ENCODE results near the gene TRIP11.
A peak's percentile ranks its signal among the peaks of the same experiment; 100 is the strongest.
"Not testable (repeated sequence)": the region's sequence is repeated elsewhere in the genome, so short reads cannot be mapped to it uniquely, and the experiment has no call there.

TRIP11 gene

DNA sequence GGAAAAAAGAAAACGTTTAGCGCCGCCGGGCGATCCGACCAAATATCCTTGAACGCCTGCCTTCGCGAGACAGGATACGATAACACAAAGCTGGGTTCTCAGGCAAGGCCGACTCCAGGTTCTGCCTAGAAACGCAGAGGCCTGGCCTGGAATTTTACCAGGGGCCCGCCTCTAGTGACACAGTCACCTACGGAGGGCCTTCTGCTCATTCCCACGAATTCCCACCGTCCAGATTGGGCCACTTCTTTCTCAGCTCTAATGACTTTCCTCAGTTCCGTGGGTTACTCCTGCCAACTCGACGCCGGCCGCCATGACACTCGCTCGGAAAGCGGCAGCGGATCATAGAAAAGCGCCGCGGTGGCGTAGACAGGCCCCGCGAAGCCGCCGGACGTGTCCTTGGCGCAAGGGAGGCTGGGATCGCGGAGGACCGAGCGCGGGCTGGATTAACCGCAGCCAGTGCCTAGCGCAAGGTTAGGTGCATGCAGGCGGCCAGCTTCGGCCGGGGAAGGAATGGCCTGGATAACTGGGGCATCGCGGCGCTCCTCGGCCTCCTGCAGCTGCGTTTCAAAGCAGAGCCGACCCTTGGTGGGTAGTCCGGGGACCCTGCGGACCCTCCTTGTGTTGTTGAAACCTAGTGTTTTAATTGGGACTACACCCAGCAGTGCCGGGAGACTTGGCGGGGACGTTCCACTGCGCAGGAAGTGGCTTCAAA, at the start of gene TRIP11:
Gene TRIP11, minus strand, starts transcription at position 341 of the 712 bp plus-strand sequence. CDS start 374 bp downstream, outside the sequence.
- DNase-seq = peak; percentile 89

DNA sequence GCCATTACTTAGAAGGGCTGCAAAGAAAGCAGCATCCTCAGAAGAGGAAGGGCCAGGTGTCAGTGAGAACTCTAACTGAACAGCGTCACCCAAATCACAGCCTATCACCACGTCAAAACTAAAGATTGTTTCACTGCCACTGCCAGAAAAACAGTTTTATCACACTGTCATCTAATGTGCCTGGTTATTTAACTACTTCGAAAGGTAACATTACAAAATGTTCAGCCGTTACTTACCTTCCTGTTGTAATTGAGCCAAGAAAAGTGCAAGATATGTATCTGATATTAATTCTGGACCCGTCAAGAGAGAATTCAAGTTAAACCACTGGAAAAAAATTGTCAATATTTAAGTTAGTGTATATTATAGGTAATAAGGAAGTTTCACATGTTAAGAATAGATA, 48.6 kb upstream of the TRIP11 start:
- DNase-seq = no peak

DNA sequence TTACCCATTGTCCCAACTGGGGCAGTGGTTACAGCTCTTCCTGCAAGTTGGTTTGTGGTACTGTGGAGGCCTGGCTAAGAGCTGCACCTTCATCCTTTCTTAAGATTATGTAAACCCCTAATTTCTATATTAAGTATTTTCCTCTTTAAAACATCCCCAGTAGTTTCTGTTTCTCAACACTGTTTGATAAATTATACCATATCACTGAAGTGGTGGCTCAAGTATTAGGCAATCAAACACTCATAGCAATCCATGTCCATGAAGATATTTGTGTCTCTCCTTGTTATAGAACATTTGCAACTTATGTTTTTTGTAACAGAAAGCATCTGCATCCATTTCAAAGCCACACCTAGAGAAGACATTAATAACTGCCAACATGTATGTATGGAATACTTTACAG, 34.7 kb upstream of the TRIP11 start:
- DNase-seq = no peak

DNA sequence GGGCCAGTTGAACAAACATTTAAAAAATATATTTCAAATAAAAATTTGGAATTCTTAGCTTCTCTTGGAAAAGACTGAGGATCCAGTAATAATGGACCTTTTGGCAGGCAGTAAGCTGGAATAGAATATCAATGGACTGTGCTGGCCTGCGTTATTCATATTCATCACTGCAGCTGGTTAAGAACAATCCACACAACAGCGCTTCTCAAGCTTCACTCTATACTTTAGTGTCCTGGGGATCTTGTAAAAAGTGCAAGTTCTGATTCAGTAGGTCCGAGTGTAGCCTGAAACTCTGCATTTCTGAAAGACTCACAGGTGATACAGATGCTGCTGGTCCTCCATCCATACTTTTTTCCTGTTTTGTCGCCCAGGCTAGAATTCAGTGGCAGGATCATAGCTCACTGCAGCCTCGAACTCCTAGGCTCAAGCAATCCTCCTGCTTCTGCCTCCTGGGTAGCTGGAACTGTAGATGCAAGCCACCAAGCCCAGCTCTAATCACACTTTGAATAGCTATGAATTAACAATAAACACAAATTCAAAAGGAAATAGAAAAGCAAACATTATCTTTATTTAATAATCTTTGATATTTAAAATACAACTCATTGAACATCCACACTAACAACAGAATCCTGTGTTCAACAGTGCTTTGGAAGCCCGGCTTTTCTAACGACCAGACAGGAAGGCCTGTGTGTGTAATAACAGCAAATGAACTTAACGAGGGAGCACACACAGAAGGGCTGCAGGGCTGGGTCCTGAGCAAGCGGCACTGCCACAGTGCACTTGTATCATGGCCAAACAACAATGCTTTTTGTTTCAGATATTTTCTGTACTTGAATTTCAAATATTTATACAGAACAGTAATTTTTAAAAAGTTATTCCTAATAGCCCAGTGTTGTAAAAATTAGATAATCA, 18.4 kb upstream of the TRIP11 start:
- DNase-seq = no peak

DNA sequence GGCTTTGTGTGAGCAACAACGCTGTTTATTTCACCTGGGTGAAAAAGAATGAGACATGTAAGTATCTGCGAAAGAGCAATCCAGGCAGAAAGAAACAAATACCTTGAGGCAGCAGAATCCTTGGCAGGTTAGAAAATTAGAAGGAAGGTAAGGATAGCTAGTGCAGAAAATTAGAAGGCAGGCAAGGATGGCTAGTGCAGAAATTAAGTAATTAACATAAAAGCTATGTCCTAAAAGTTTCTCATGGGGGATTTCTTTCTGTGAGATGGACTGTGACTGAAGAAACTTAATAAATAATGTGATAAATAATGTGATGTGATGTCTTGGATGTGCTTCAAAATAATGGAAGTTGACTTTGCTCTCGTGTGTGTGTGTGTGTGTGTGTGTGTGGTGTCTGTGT, 9.9 kb upstream of the TRIP11 start:
- DNase-seq = no peak

DNA sequence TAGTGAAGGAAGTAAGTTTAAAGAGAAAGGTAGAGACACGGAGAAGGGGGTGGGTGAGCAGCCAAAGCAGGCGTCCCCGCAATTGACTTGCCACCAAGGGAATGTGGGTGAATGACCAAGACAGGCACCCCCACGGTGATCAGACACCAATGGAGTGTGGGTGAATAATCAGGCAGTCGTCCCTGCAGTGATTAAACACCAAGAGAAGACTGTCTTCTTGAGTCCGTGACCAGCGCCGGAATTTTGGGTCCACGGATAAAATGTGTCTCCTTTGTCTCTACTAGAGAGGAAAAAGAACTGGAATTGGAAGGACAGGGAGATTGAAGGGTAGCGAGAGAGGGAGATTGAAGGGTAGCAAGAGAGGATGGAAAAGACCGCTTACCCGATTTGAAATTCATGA, 9.4 kb upstream of the TRIP11 start:
- not testable (repeated sequence) for DNase-seq

DNA sequence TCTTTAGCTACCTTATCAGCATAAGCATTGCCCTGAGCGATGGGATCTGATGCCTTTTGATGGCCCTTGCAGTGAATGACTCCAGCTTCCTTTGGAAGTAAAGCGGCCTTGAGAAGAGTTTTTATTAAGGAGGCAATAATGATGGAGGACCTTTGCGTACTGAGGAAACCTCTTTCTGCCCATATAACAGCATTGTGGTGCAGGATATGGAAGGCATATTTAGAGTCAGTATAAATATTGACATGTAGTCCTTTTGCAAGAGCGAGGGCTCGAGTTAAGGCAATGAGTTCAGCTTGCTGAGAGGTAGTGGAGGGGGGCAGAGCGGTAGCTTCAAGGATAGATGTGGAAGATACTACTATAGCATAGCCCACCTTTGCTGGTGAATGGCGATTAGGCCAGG, 6.0 kb upstream of the TRIP11 start:
- DNase-seq = not testable (repeated sequence)

DNA sequence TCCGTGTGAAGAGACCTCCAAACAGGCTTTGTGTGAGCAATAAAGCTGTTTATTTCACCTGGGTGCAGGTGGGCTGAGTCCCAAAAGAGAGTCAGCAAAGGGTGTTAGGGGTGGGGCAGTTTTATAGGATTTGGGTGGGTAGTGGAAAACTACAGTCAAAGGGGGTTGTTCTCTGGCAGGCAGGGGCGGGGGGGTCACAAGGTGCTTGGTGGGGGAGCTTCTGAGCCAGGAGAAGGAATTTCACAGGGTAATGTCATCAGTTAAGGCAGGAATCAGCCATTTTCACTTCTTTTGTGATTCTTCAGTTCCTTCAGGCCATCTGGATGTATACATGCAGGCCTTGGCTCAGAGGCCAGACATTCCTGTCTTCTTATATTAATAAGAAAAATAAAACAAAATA, 1.9 kb upstream of the TRIP11 start:
- DNase-seq = not testable (repeated sequence)

DNA sequence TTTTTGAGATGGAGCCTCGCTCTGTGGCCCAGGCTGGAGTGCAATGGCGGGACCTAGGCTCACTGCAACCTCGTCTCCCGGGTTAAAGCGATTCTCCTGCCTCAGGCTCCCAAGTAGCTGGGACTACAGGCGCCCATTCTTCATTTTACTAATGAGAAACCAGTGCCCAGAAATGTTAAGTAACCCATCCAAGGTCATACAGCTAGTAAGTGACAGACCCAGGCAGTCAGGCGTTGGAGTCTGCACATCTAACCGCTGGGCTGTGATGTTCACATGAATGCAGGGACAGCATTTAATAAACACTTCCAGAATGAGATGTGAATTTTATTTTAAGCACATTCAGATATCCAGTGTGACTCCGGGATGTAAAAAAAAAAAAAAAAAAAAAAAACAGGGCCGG, 1.3 kb upstream of the TRIP11 start:
- DNase-seq = no peak

DNA sequence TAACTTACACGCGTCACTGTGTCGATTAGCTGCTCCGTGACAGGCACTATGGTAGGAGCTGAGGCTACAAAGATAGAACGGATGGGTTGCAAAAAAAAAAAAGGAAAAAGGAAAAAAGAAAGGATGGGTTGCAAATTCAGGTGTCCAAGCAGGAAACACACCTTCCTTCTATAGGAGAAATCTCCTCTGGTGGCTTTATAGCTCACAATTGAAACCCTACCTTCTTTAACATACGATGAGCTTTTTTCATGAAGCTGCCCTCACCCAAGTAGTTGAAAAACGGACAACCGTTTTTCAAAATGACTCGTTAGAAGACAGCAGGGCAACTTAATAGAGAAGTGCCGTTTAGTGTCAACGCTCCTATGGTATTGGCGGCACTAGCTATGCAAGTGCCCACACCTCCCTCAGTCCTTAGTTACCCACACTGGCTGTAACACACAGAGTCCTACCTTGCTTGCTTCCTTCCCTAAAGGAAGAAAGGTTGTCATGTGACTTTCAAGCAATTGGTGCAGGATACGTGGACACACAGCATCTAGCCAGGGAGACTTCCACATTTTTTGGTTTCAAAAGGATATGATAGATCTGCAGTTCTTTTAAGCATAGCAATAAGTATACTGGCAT, 682 bp upstream of the TRIP11 start:
- DNase-seq = no peak

DNA sequence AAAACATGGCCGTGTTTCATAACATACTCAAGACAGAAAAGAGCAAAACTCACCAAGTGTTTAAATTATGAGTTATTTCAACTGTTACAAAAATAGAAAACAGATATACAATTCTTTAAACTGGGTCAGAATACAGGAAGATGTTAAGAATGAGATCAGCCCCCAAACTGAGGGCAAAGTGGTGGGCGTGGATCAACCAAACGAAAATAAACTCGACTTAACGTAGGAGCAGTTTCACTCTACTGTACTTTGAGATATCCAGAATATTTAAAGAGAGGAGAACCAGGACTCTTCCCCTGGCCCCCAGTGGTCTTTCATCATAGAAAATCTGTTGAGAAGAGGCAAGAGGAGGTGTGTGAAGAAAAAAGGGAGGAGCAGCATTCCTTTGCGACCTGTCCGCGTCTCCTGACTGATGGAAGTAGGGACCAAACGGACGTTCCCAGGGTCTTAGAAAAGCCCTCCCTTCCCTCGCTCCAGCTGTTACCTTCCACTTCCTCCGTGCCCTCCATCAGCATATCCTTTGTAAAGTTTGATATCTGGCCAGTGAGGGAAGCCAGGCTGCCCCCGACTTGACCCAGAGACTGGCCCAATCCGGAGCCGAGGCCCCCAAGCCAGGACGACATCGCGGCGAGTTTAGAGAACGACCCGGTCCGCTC, 668 bp downstream of the TRIP11 start:
- DNase-seq = peak; percentile 42

DNA sequence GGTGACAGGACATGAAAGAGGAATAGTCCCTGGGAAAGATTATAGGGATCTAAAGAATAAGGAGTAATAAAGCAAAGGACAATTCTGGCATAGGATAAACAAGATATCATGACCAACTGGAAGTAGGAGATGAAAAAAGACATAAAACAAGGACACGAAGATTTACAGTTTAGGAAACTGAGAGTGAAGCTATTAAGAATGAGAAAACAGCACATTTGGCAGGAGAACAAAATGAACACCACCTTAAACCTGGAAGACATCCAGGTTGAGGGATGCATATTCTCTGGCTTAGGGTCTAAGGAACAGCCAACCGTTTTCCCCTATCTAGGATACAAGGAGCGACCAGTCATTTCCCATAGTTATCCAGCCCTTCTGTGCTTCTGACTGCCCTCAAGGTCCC, 1.9 kb downstream of the TRIP11 start:
- DNase-seq = no peak

DNA sequence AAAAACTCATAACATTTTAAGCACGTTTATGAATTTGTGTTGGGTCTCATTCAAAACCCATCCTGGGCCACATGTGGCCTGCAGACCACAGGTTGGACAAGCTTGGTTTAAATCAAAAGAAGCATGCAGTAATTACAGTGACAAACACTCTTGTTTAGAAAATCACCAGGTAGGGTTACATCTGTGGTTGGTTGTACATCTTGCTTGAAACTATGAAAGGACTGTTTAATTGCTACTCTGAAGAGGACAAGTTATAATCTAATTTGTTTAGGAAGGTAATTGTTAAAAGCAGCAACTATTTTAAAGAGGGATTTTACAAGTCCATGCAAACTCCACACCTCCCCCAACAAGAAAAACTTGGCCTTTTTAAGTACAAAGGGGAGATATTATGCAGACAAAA, 4.0 kb downstream of the TRIP11 start:
- no peak for DNase-seq

DNA sequence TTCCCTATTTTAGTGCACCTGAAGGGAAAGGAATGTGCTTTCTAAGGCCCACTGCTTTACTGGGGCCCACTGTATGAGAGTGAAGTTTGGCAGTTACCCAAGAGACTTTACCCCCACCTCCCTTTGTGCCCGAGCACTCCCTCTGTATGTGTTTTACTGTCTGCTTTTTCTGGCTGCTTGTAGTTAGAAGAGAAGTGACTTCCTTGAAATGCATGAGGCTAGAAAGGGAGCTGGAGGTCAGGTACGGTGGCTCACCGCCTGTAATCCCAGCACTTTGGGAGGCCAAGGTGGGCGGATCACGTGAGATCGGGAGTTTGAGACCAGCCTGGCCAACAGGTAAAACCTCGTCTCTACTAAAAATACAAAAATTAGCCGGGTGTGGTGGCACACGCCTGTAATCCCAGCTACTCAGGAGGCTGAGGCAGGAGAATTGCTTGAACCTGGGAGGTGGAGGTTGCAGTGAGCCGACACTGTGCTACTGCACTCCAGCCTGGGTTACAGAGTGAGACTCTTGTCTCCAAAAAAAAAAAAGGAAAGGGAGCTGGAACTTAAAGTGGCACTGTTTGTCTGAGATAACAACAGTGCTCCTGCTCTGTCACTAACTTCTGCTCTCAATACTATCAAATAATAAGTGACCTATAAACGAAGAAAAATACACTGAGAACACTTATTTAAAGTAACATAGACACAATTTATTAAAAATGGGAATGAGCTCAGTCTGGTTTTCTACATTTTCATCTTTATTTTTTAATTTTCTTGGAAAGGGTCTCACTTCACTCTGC, 5.8 kb downstream of the TRIP11 start:
- no peak for DNase-seq

DNA sequence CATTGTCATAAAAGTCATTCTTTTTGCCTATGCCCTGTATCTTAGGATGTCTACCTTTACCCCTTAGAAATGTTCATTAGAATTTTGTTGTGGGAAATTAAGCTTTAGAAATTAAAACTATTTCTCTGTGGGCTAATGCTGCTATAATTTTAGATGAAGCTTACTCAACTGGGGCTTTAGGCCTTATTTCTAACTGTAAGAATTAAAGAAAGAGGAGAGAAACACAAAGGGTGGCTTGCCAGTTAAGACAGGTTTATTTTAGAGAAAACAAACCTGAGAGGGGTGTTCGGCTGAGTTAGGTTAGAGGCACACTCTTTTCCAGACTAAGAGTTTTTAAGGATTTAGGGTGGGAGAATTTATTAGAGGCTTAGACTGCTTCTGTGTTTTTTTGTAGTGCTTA, 6.4 kb downstream of the TRIP11 start:
- DNase-seq = no peak

DNA sequence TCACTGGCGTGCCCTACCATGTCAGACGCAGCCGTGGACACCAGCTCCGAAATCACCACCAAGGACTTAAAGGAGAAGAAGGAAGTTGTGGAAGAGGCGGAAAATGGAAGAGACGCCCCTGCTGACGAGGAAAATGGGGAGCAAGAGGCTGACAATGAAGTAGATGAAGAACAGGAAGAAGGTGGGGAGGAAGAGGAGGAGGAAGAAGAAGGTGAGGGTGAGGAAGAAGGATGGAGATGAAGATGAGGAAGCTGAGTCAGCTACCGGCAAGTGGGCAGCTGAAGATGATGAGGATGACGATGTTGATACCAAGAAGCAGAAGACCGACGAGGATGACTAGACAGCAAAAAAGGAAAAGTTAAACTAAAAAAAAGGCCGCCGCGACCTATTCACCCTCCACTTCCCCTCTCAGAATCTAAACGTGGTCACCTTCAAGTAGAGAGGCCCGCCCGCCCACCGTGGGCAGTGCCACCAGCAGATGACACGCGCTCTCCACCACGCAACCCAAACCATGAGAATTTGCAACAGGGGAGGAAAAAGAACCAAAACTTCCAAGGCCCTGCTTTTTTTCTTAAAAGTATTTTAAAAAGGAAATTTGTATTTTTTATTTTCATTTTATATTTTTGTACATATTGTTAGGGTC, 13.2 kb downstream of the TRIP11 start:
- no peak for DNase-seq

DNA sequence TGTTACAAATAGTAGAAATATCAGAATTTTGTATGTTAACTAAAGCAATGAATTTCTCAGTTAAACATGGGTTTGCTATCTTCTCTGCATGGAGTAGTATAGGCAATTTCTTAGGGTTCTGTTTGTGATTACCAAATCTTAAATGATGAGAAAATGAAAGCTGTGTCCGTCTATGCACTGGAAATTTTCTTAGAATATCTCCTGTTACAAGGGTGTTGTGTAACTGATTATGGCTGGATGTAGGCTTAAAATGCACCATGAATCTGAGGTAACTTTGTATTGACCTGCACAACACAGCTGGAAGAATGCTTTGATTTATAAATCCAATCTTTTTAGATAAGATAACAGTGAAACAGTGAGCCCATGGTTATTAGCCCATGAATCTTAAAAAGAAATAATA, 17.8 kb downstream of the TRIP11 start:
- no peak for DNase-seq

DNA sequence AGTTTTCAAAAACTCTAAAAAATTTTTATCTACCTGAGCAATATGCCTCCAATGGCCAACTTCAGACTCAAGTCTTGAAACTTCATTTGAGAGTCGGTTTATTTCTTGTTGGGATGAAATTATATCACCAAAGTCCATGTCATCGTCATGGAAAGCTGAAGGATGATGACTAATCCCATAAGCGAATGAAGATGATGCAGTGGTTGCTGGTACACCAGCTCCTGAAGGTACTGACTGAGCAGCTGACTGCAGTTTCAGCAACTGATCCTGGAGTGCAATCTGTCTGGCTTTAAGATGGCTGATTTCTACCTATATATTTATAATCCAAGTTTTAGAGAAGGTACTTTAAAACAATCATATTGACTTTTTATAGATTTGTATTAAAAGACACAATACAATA, 18.3 kb downstream of the TRIP11 start:
- DNase-seq = no peak

DNA sequence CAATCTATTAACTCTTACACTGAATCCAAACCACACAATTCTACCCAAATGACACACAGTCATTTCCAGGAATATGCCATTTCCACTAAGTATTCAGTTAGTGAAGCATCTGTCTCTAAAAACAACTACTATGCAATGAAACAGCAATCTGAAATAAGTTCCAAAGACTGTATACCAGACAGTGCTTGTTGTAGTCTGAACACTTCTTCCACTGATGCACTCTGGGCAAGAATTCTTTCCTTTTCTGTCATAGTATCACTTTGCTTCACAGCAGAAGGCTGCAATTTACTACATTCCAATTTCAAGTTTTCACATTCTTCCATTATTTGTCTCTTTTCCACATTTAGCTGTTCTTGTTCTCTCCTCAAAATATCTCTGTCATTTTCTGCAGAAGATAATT, 25.8 kb downstream of the TRIP11 start:
- DNase-seq = no peak

DNA sequence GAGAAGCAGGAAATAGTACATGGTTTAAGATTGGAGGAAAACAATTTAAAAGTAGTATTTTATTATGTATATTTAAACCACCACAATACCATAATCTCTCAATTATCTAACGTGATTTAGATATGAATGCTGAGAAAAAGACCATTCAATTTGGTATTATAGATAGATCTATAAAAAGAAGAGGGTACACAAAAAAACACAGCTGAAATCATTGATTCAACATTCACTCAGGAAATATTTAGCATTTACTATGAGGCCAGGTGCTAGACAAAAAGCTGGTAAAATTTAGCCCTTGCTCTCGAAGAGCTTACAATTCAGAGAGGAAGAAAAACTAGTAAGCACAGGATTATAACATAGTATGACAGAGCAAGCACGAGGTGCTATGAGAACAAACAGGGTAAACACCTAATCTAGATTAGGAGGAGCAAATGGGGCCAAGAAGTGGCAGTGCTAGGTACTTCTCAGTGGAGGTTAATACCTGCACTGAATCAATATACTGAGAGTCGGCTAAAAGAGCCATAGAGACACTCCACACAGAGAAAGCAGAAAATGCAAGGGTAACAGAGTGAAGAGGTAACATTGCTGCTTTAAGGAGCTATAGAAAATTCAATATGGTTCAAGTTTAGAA, 27.6 kb downstream of the TRIP11 start:
- DNase-seq = no peak

DNA sequence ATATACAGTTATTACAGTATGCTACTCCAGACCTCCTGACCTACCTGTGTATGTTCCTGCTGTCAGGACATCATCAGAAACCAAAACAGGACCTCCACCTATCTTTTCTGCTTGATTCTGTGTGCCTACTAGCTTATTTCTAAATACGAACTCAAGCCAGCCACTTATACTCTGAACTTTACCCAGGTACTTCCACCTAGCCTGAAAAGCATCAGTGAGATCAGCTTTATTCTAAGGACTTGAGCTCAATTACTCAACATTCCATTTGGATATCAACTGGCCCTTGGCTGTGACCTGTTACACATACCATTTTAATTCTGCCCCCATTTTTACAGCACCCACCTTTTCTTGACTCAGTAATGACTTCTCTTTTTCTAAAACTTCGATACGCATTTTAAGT, 29.2 kb downstream of the TRIP11 start:
- DNase-seq = no peak
